H1 (cell line): Measurements from ENCODE around the gene ARHGAP26. TPM values are rescaled to one million over a fixed set of nuclear protein-coding genes. Genes with fewer than 3 reads are reported as not detected.

ENCODE experiments used
- CTCF ChIA-PET: fragments of 300-600 bp; sonication (Branson Sonifier 250); formaldehyde crosslinking; loops from one replicate; lab custom pipeline; 2021; ENCODE audit not compliant: partially characterized antibody; lab: Charles Lee
- POLR2A ChIA-PET: fragments of 300-600 bp; sonication (Branson Sonifier 250); formaldehyde crosslinking; loops from one replicate; lab custom pipeline; 2021; ENCODE audit warnings: inconsistent platforms; ENCODE audit not compliant: partially characterized antibody; lab: Charles Lee
- DNase-seq, 2 experiments: peaks; one replicate each; pipeline versions ENCODE4 v3.0.0 to v3.0.0-alpha.2; 2010 to 2022; ENCODE audit warnings: low spot score in 2 of 2, low read depth in 1 of 2, mixed read lengths in 1 of 2
- FAIRE-seq: peaks from 2 replicates; lab custom pipeline; 2011; peaks lifted over from hg19 to GRCh38; lab: Jason Lieb, UNC
- H2AFZ ChIP-seq: 2 replicates; pipeline ENCODE4 v1.8.1; 2012; ENCODE audit warnings: low read length, inconsistent platforms
- H2AK5ac ChIP-seq: 2 replicates; pipeline ENCODE4 v1.6.1; 2013; ENCODE audit warnings: low read depth, low read length
- H2BK120ac ChIP-seq: replicated peaks from 2 replicates; pipeline ENCODE3; 2013; ENCODE audit warnings: low read depth, low read length, inconsistent platforms
- H2BK12ac ChIP-seq: 2 replicates; pipeline ENCODE4 v1.6.1; 2013; ENCODE audit warnings: low read depth, low read length
- H2BK15ac ChIP-seq: 2 replicates; pipeline ENCODE4 v1.6.1; 2013; ENCODE audit warnings: low read length
- H2BK20ac ChIP-seq: 2 replicates; pipeline ENCODE4 v1.6.1; 2013; ENCODE audit warnings: low read length
- H2BK5ac ChIP-seq: 2 replicates; pipeline ENCODE4 v1.6.1; 2013; ENCODE audit warnings: low read depth, low read length
- H3K14ac ChIP-seq: 2 replicates; pipeline ENCODE4 v1.6.1; 2013; ENCODE audit warnings: inconsistent platforms; ENCODE audit not compliant: insufficient read length
- H3K18ac ChIP-seq: 2 replicates; pipeline ENCODE4 v1.6.1; 2013; ENCODE audit warnings: low read length; ENCODE audit errors: extremely low read depth
- H3K23ac ChIP-seq: 2 replicates; pipeline ENCODE4 v1.6.1; 2013; ENCODE audit warnings: inconsistent platforms; ENCODE audit not compliant: insufficient read length
- H3K23me2 ChIP-seq: 2 replicates; pipeline ENCODE4 v1.6.1; 2013; ENCODE audit warnings: low read depth, low read length
- H3K27ac ChIP-seq: 2 replicates; pipeline ENCODE4 v1.6.1; 2011; ENCODE audit warnings: low read depth, low read length, inconsistent platforms
- H3K27me3 ChIP-seq, 4 experiments: replicated peaks in 1 of 4; 1 replicate in 1 of 4; 2 replicates in 3 of 4; pipeline versions ENCODE4 v1.6.1 to v1.8.1; 2011 to 2013; ENCODE audit warnings: low read length in 3 of 4, mild to moderate bottlenecking in 3 of 4, inconsistent platforms in 2 of 4, mixed read lengths in 2 of 4, moderate library complexity in 1 of 4; ENCODE audit not compliant: control insufficient read depth in 3 of 4, insufficient read depth in 3 of 4; ENCODE audit errors: extremely low read depth in 1 of 4
- H3K36me3 ChIP-seq, 4 experiments: 2 replicates each; pipeline versions ENCODE4 v1.6.1 to v1.8.1; 2011 to 2013; ENCODE audit warnings: mild to moderate bottlenecking in 4 of 4, low read length in 3 of 4, moderate library complexity in 2 of 4, control low read depth in 1 of 4, inconsistent platforms in 1 of 4; ENCODE audit not compliant: insufficient read depth in 4 of 4, control insufficient read depth in 2 of 4
- H3K4ac ChIP-seq: replicated peaks from 2 replicates; pipeline ENCODE3; 2013; ENCODE audit warnings: low read length, low read depth, mixed read lengths, inconsistent platforms; ENCODE audit not compliant: insufficient read length
- H3K4me1 ChIP-seq, 4 experiments: replicated peaks in 1 of 4; 1 replicate in 1 of 4; 2 replicates in 3 of 4; pipeline versions ENCODE4 v1.6.1 to v1.8.1; 2011 to 2013; ENCODE audit warnings: low read length in 3 of 4, inconsistent platforms in 2 of 4, mixed read lengths in 1 of 4; ENCODE audit not compliant: insufficient read depth in 4 of 4, control insufficient read depth in 3 of 4
- H3K4me2 ChIP-seq, 2 experiments: 2 replicates each; pipeline versions ENCODE4 v1.6.1 to v1.8.1; 2011 to 2013; ENCODE audit warnings: low read depth in 2 of 2, low read length in 2 of 2, control low read depth in 1 of 2, inconsistent platforms in 1 of 2, mild to moderate bottlenecking in 1 of 2; ENCODE audit not compliant: insufficient read depth in 1 of 2
- H3K4me3 ChIP-seq, 4 experiments: fragments of 200-600, 300-600 bp in 1 of 4; sonication (generic), shearing (Covaris generic), sonication (Bioruptor Twin) in 1 of 4; 2 replicates each; pipeline versions ENCODE4 v1.5.1 to v1.8.1; 2011 to 2016; ENCODE audit warnings: low read length in 4 of 4, low read depth in 3 of 4, control low read depth in 2 of 4, inconsistent platforms in 2 of 4, mild to moderate bottlenecking in 2 of 4, mixed read lengths in 1 of 4, moderate library complexity in 1 of 4; ENCODE audit not compliant: insufficient read depth in 2 of 4; ENCODE audit errors: extremely low read depth in 1 of 4
- H3K56ac ChIP-seq: replicated peaks from 2 replicates; pipeline ENCODE3; 2013; ENCODE audit warnings: low read depth, mild to moderate bottlenecking, mixed read lengths, low read length, inconsistent platforms; ENCODE audit not compliant: insufficient read length
- H3K79me1 ChIP-seq: 2 replicates; pipeline ENCODE4 v1.6.1; 2013; ENCODE audit warnings: low read depth, low read length, control low read depth
- H3K79me2 ChIP-seq, 2 experiments: 2 replicates each; pipeline versions ENCODE4 v1.6.1 to v1.8.1; 2012 to 2013; ENCODE audit warnings: low read length in 2 of 2, mild to moderate bottlenecking in 2 of 2, inconsistent platforms in 1 of 2; ENCODE audit not compliant: insufficient read depth in 2 of 2, control insufficient read depth in 1 of 2
- H3K9ac ChIP-seq, 4 experiments: replicated peaks in 1 of 4; 1 replicate in 1 of 4; 2 replicates in 3 of 4; pipeline versions ENCODE4 v1.6.1 to v1.8.1; 2011 to 2013; ENCODE audit warnings: low read depth in 3 of 4, low read length in 3 of 4, control low read depth in 2 of 4, mild to moderate bottlenecking in 2 of 4, moderate library complexity in 2 of 4, inconsistent platforms in 1 of 4; ENCODE audit errors: extremely low read depth in 1 of 4
- H3K9me3 ChIP-seq, 2 experiments: 2 replicates each; pipeline versions ENCODE4 v1.6.1 to v1.8.1; 2012 to 2013; ENCODE audit warnings: mild to moderate bottlenecking in 2 of 2, moderate library complexity in 2 of 2, control low read depth in 1 of 2, inconsistent platforms in 1 of 2, low read depth in 1 of 2, low read length in 1 of 2, mixed read lengths in 1 of 2; ENCODE audit not compliant: insufficient read depth in 2 of 2
- H4K20me1 ChIP-seq, 2 experiments: replicated peaks in 1 of 2; 2 replicates each; pipeline versions ENCODE3 to v1.8.1; 2011 to 2013; ENCODE audit warnings: inconsistent platforms in 2 of 2, low read length in 2 of 2, mild to moderate bottlenecking in 1 of 2; ENCODE audit not compliant: insufficient read depth in 2 of 2, control insufficient read depth in 1 of 2
- H4K5ac ChIP-seq: 2 replicates; pipeline ENCODE4 v1.6.1; 2013; ENCODE audit warnings: low read length, low read depth, mixed read lengths, inconsistent platforms; ENCODE audit not compliant: insufficient read length
- H4K8ac ChIP-seq: 2 replicates; pipeline ENCODE4 v1.8.0; 2013; ENCODE audit warnings: mild to moderate bottlenecking, moderate library complexity, low read length, inconsistent platforms; ENCODE audit not compliant: insufficient read depth; ENCODE audit errors: extremely low read depth
- H4K91ac ChIP-seq: replicated peaks from 2 replicates; pipeline ENCODE3; 2013; ENCODE audit warnings: low read length, mixed read lengths, inconsistent platforms; ENCODE audit not compliant: insufficient read length
- BACH1 ChIP-seq: IDR thresholded peaks from 2 replicates; pipeline ENCODE4 v1.6.1; 2012; ENCODE audit warnings: low read length, improper control_type of control experiment
- CHD2 ChIP-seq: IDR thresholded peaks from 2 replicates; pipeline ENCODE4 v1.6.1; 2012; ENCODE audit warnings: low read length, improper control_type of control experiment
- EP300 ChIP-seq, 2 experiments: IDR thresholded peaks; 1 replicate in 1 of 2; 2 replicates in 1 of 2; pipeline ENCODE4 v1.6.1; 2011 to 2012; ENCODE audit warnings: low read depth in 2 of 2, low read length in 2 of 2, mild to moderate bottlenecking in 2 of 2, borderline replicate concordance in 1 of 2, inconsistent platforms in 1 of 2, moderate library complexity in 1 of 2
- HDAC2 ChIP-seq, 2 experiments: fragments of 300-600 bp in 1 of 2; sonication (generic) in 1 of 2; IDR thresholded peaks; 2 replicates each; pipeline ENCODE4 v1.6.1; 2011 to 2012; ENCODE audit warnings: low read depth in 2 of 2, low read length in 2 of 2, mild to moderate bottlenecking in 2 of 2, moderate library complexity in 2 of 2, borderline replicate concordance in 1 of 2, inconsistent platforms in 1 of 2
- POLR2A ChIP-seq, 2 experiments: IDR thresholded peaks; 1 replicate in 1 of 2; 2 replicates in 1 of 2; pipeline ENCODE4 v1.6.1; 2011; ENCODE audit warnings: low read depth in 2 of 2, low read length in 2 of 2, mild to moderate bottlenecking in 2 of 2; ENCODE audit errors: control extremely low read depth in 1 of 2
- POLR2AphosphoS5 ChIP-seq: IDR thresholded peaks from 2 replicates; pipeline ENCODE4 v1.6.1; 2011; ENCODE audit warnings: low read depth, low read length
- SP1 ChIP-seq: IDR thresholded peaks from 2 replicates; pipeline ENCODE4 v1.6.1; 2011; ENCODE audit warnings: low read depth, low read length
- SP4 ChIP-seq: IDR thresholded peaks from 2 replicates; pipeline ENCODE4 v1.6.1; 2012; ENCODE audit warnings: low read length, inconsistent platforms
- SUZ12 ChIP-seq: fragments of 200-600 bp; sonication (generic); IDR thresholded peaks from 2 replicates; pipeline ENCODE4 v1.6.1; 2012; ENCODE audit warnings: mild to moderate bottlenecking, inconsistent platforms, low read length, moderate library complexity, mixed read lengths
- ZNF274 ChIP-seq: IDR thresholded peaks from 2 replicates; pipeline ENCODE4 v1.7.0; 2012; ENCODE audit warnings: low read length, borderline replicate concordance; ENCODE audit errors: extremely low read depth
- WGBS, 2 experiments: shearing (Covaris generic) in 1 of 2; methylation state at CpG; one replicate each; pipeline versions ENCODE4 v1.1.6 to v1.1.7; 2013 to 2015; ENCODE audit warnings: low lambda C conversion rate in 2 of 2, mixed read lengths in 2 of 2, inconsistent platforms in 1 of 2, low coverage in 1 of 2, missing lambda C conversion rate in 1 of 2; ENCODE audit not compliant: insufficient replicate concordance in 2 of 2, insufficient coverage in 1 of 2, insufficient read length in 1 of 2; ENCODE audit errors: extremely low coverage in 1 of 2, missing lambda C conversion rate in 1 of 2; 5-methylcytosine and 5-hydroxymethylcytosine counted together
- polyA plus RNA-seq, 7 experiments: library from polyadenylated mRNA; depleted of rRNA in 3 of 7; stranded (reverse) in 5 of 7; unstranded in 2 of 7; fragments of >200 nt in 5 of 7; fragments of 200-250 nt in 2 of 7; gene quantifications; 1 replicate in 5 of 7; 2 replicates in 1 of 7; 4 replicates in 1 of 7; pipeline versions ENCODE4 v1.2.1 to v1.2.3, GENCODE V29; 2011 to 2013; ENCODE audit warnings: missing spikeins in 2 of 7, mixed read lengths in 2 of 7
- total RNA-seq: library from RNA; stranded (reverse); fragmentation: NEBNext Ultra II Directional; extraction: Animal tissue kit (Norgen Biotek cat#: 25700); gene quantifications from 2 replicates; pipeline ENCODE4 v1.2.1, GENCODE V29; 2021

ARHGAP26 gene
- total and polyA plus RNA-seq, 2 of the 8 experiments (the other 6 are each of a cell fraction or from before 2014, with no cell fraction given) = 7.1 to 24.8 TPM

GRCh38 chr5:143234162-143234842 is 464.1 kb downstream of the ARHGAP26 start:
- no peak overlapping the region for H3K4ac ChIP-seq
- H2BK120ac ChIP-seq = no peak overlapping the region
- no peak overlapping the region for H2BK20ac ChIP-seq
- no peak overlapping the region for H2BK15ac ChIP-seq
- peaks cover 3 to 7% (median 3%) of the 10 kb centered on the region in 4 experiments; a peak in 5 of 7 replicates for H3K4me1 ChIP-seq
- no peaks in the 10 kb centered on the region for H3K79me2 ChIP-seq
- no peak overlapping the region for H3K18ac ChIP-seq
- H3K9me3 ChIP-seq = no peaks in the 10 kb centered on the region
- H3K4me2 ChIP-seq = no peak overlapping the region
- no peaks in the 10 kb centered on the region for H3K27me3 ChIP-seq
- H4K5ac ChIP-seq = no peak overlapping the region
- no peak overlapping the region for H2BK12ac ChIP-seq
- H3K4me3 ChIP-seq = no peak overlapping the region
- H3K23me2 ChIP-seq = no peaks in the 10 kb centered on the region
- H3K36me3 ChIP-seq = no peaks in the 10 kb centered on the region
- H2BK5ac ChIP-seq = no peak overlapping the region
- no peak overlapping the region for H3K56ac ChIP-seq
- H4K91ac ChIP-seq = no peak overlapping the region
- ChIA-PET POLR2A (no interaction called here), CTCF (interaction anchor here (1.2 to 1.6 kb wide), 2 partner anchors 20 to 169 kb away, joined by 3 read pairs; partner anchors contain the start of gene NR3C1)
- no peaks in the 10 kb centered on the region for H3K79me1 ChIP-seq
- H3K9ac ChIP-seq = no peak overlapping the region
- no peak for DNase-seq
- H4K8ac ChIP-seq = no peak overlapping the region
- TF ChIP-seq HDAC2 (IDR thresholded peaks at IDR 0.05; ENCODE audit: borderline replicate concordance in 1 of 2, low read depth in 2 of 2, low read length in 2 of 2) (no peak), EP300 (IDR thresholded peaks at IDR 0.05; ENCODE audit: borderline replicate concordance in 1 of 2, low read depth in 2 of 2, low read length in 2 of 2) (no peak), SP1 (no peak), CHD2 (no peak), POLR2A (IDR thresholded peaks at IDR 0.05; ENCODE audit: control extremely low read depth in 1 of 2, low read depth in 2 of 2, low read length in 2 of 2) (no peak), SUZ12 (no peak), POLR2AphosphoS5 (no peak), ZNF274 (no peak), BACH1 (no peak), SP4 (no peak)
- no peak overlapping the region for H2AK5ac ChIP-seq
- no peak for FAIRE-seq
- 81% methylated on average over 9 of the region's 9 CpGs; no CpG with 5 or more reads in 1 of the 2 experiments for WGBS, 2 experiments
- H3K27ac ChIP-seq = no peak overlapping the region
- no peak overlapping the region for H3K23ac ChIP-seq
- H2AFZ ChIP-seq = no peak overlapping the region
- no peak overlapping the region for H3K14ac ChIP-seq
- no peaks in the 10 kb centered on the region for H4K20me1 ChIP-seq
